GM12864 (cell line): ENCODE data around the gene GPR22.

Experiments used
- DNase-seq: peaks from one replicate; pipeline ENCODE4 v3.0.0-alpha.2; 2011; ENCODE audit warnings: low read depth
- H3K4me3 ChIP-seq: 2 replicates; pipeline ENCODE4 v1.5.1; 2011; ENCODE audit warnings: mild to moderate bottlenecking, low read depth, low read length, control low read depth
- CTCF ChIP-seq: IDR thresholded peaks from 2 replicates; pipeline ENCODE4 v1.5.1; 2011; ENCODE audit warnings: low read depth, mild to moderate bottlenecking, moderate library complexity, low read length, control low read depth, inconsistent platforms; ENCODE audit errors: missing control alignments

Gene GPR22

GRCh38 chr7:107472116-107472515, 2.3 kb downstream of the GPR22 start:
- no peak overlapping the region for H3K4me3 ChIP-seq
- no peak for DNase-seq
- TF ChIP-seq CTCF = no peak

- TF ChIP-seq CTCF = no peak
- no peak overlapping the region for H3K4me3 ChIP-seq
- no peak for DNase-seq
These were observed 4.3 kb downstream of the GPR22 start for GRCh38 chr7:107474104-107474521.

- TF ChIP-seq CTCF = no peak
These were observed 9.4 kb downstream of the GPR22 start for GRCh38 chr7:107479303-107479702.

GRCh38 chr7:107480932-107481331, 11.1 kb downstream of the GPR22 start:
- no peak for TF ChIP-seq CTCF
- DNase-seq = no peak

More at GRCh38 chr7:107479303-107479702, 9.4 kb downstream of the GPR22 start:
- H3K4me3 ChIP-seq = no peak overlapping the region
- no peak for DNase-seq

GRCh38 chr7:107482571-107482970, 12.7 kb downstream of the GPR22 start:
- no peak for DNase-seq
- no peak overlapping the region for H3K4me3 ChIP-seq
- TF ChIP-seq CTCF = no peak

More at GRCh38 chr7:107480932-107481331, 11.1 kb downstream of the GPR22 start:
- H3K4me3 ChIP-seq = no peak overlapping the region

GRCh38 chr7:107486041-107486440, 16.2 kb downstream of the GPR22 start:
- no peak overlapping the region for H3K4me3 ChIP-seq
- no peak for DNase-seq
- TF ChIP-seq CTCF = no peak

GRCh38 chr7:107492875-107493274, 23.0 kb downstream of the GPR22 start:
- DNase-seq = no peak
- no peak overlapping the region for H3K4me3 ChIP-seq
- no peak for TF ChIP-seq CTCF
